ENCODE data around the gene FBXL4. TPM values are rescaled to one million over a fixed set of nuclear protein-coding genes. Genes with fewer than 3 reads are reported as not detected.
"Not testable (repeated sequence)": the region's sequence is repeated elsewhere in the genome, so short reads cannot be mapped to it uniquely, and the experiment has no call there.

The FBXL4 gene
- polyA plus RNA-seq, 1 of the 3 experiments (the other 2 are of a cell fraction), result 8.1 TPM

DNA sequence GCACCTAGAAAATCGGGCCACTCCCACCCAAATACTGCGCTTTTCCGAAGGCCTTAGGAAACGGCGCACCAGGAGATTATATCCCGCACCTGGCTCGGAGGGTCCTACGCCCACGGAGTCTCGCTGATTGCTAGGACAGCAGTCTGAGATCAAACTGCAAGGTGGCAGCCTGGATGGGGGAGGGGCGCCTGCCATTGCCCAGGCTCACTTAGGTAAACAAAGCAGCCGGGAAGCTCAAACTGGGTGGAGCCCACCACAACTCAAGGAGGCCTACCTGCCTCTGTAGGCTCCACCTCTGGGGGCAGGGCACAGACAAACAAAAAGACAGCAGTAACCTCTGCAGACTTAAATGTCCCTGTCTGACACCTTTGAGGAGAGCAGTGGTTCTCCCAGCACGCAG is 36.8 kb downstream of the FBXL4 start:
- H3K4me1 ChIP-seq (ENCODE audit: control insufficient read depth in 1 of 2, insufficient read depth in 2 of 2, low read depth in 1 of 2, low read length in 1 of 2); DNase-seq; H3K79me2 ChIP-seq (ENCODE audit: insufficient read depth); H3K27me3 ChIP-seq (ENCODE audit: insufficient read depth); H3K4me2 ChIP-seq; H3K9ac ChIP-seq; H3F3A ChIP-seq (replicated peaks; ENCODE audit: insufficient read depth); H3K9me3 ChIP-seq; POLR2A ChIA-PET; H3K9me2 ChIP-seq; H3K4me3 ChIP-seq (ENCODE audit: low read depth in 2 of 2, low read length in 1 of 2); H4K20me1 ChIP-seq (ENCODE audit: insufficient read depth); CTCF ChIA-PET; H3K27ac ChIP-seq (ENCODE audit: low read depth in 2 of 2, low read length in 1 of 2); H2AFZ ChIP-seq (ENCODE audit: low read depth): not testable (repeated sequence)
- 94% methylated on average over 9 of the region's 13 CpGs for WGBS (ENCODE audit: low lambda C conversion rate)
- H3K36me3 ChIP-seq (replicated peaks in 1 of 2; ENCODE audit: control insufficient read depth in 1 of 2, insufficient read depth in 2 of 2, low read length in 1 of 2), result peaks cover 0 to 22% of the 10 kb centered on the region in 2 experiments

DNA sequence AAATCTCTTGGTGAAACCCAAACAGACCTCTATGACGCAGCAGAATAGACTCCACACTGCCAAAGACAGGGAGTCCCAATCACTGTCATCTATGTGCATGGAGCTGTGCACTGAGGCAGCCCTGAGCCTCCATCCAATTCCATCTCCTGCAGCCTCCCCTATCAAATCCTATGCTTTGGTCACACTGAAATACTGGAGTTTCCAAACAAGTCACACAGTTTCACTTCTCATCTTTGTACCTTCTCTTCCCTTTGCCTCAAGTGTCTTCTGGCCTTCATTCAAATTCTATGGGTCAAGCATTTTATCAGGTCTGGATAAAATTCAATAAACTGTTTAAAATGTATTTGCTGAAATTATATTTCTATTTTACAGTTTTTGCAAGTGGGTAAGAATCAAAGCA is 38.5 kb downstream of the FBXL4 start:
- ChIA-PET POLR2A (no interaction called here), CTCF (no interaction called here)
- H3K27me3 ChIP-seq (ENCODE audit: insufficient read depth), result no peaks in the 10 kb centered on the region

DNA sequence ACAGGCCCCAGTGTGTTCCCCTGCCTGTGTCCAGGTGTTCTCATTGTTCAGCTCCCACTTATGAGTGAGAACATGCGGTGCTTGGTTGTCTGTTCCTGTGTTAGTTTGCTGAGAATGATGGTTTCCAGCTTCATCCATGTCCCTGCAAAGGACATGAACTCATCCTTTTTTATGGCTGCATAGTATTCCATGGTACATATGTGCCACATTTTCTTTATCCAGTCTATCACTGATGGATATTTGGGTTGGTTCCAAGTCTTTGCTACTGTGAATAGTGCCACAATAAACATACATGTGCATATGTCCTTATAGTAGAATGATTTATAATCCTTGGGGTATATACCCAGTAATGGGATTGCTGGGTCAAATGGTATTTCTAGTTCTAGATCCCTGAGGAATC is 41.4 kb downstream of the FBXL4 start:
- H3K4me2 ChIP-seq; H4K20me1 ChIP-seq (ENCODE audit: insufficient read depth); H3F3A ChIP-seq (replicated peaks; ENCODE audit: insufficient read depth); H2AFZ ChIP-seq (ENCODE audit: low read depth); H3K4me3 ChIP-seq (ENCODE audit: low read depth in 2 of 2, low read length in 1 of 2); DNase-seq; CTCF ChIA-PET; H3K4me1 ChIP-seq (ENCODE audit: control insufficient read depth in 1 of 2, insufficient read depth in 2 of 2, low read depth in 1 of 2, low read length in 1 of 2); POLR2A ChIA-PET; H3K79me2 ChIP-seq (ENCODE audit: insufficient read depth); H3K27me3 ChIP-seq (ENCODE audit: insufficient read depth); H3K9me3 ChIP-seq; H3K9me2 ChIP-seq; H3K27ac ChIP-seq (ENCODE audit: low read depth in 2 of 2, low read length in 1 of 2); H3K9ac ChIP-seq: not testable (repeated sequence)
- peaks cover 30 to 39% of the 10 kb centered on the region in 2 experiments for H3K36me3 ChIP-seq (replicated peaks in 1 of 2; ENCODE audit: control insufficient read depth in 1 of 2, insufficient read depth in 2 of 2, low read length in 1 of 2)
- WGBS (ENCODE audit: low lambda C conversion rate), result 100% methylated on average over 1 of the region's 1 CpG

More for the DNA sequence above, 38.5 kb downstream of the FBXL4 start:
- H3K79me2 ChIP-seq (ENCODE audit: insufficient read depth), result 0 out of 2 replicates have a peak, but pooled peaks cover 6% of the 10 kb centered on the region
- WGBS (ENCODE audit: low lambda C conversion rate), result 100% methylated on average over 1 of the region's 1 CpG
- no peaks in the 10 kb centered on the region for H3F3A ChIP-seq (replicated peaks; ENCODE audit: insufficient read depth)
- peaks cover 13 to 33% of the 10 kb centered on the region in 2 experiments for H3K36me3 ChIP-seq (replicated peaks in 1 of 2; ENCODE audit: control insufficient read depth in 1 of 2, insufficient read depth in 2 of 2, low read length in 1 of 2)
- no peak overlapping the region for H2AFZ ChIP-seq (ENCODE audit: low read depth)
- H3K9me3 ChIP-seq, result no peaks in the 10 kb centered on the region
- TF ChIP-seq EZH2phosphoT487 (IDR thresholded peaks at IDR 0.05; ENCODE audit: borderline replicate concordance, low read depth), result no peak
- no peak for TF ChIP-seq SIN3A (IDR thresholded peaks at IDR 0.05; ENCODE audit: borderline replicate concordance, low read depth, low read length)
- TF ChIP-seq YY1 (IDR thresholded peaks at IDR 0.05; ENCODE audit: low read depth), result no peak
- TF ChIP-seq CHD2 (IDR thresholded peaks at IDR 0.05; ENCODE audit: low read length, partially characterized antibody), result no peak
- TF ChIP-seq, protein P1, sequence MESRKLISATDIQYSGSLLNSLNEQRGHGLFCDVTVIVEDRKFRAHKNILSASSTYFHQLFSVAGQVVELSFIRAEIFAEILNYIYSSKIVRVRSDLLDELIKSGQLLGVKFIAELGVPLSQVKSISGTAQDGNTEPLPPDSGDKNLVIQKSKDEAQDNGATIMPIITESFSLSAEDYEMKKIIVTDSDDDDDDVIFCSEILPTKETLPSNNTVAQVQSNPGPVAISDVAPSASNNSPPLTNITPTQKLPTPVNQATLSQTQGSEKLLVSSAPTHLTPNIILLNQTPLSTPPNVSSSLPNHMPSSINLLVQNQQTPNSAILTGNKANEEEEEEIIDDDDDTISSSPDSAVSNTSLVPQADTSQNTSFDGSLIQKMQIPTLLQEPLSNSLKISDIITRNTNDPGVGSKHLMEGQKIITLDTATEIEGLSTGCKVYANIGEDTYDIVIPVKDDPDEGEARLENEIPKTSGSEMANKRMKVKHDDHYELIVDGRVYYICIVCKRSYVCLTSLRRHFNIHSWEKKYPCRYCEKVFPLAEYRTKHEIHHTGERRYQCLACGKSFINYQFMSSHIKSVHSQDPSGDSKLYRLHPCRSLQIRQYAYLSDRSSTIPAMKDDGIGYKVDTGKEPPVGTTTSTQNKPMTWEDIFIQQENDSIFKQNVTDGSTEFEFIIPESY (IDR thresholded peaks at IDR 0.05; ENCODE audit: borderline replicate concordance, low read depth), result no peak
- no peak for TF ChIP-seq POLR2AphosphoS5 (IDR thresholded peaks at IDR 0.05; ENCODE audit: low read depth, low read length)
- TF ChIP-seq GABPA (IDR thresholded peaks at IDR 0.05; ENCODE audit: low read depth), result no peak
- no peaks in the 10 kb centered on the region; a peak in 2 of 4 replicates for H3K4me1 ChIP-seq (ENCODE audit: control insufficient read depth in 1 of 2, insufficient read depth in 2 of 2, low read depth in 1 of 2, low read length in 1 of 2)
- H4K20me1 ChIP-seq (ENCODE audit: insufficient read depth), result no peaks in the 10 kb centered on the region
- no peaks in the 10 kb centered on the region for H3K9me2 ChIP-seq
- DNase-seq, result no peak
- no peak overlapping the region for H3K4me2 ChIP-seq
- H3K9ac ChIP-seq, result no peak overlapping the region
- H3K27ac ChIP-seq (ENCODE audit: low read depth in 2 of 2, low read length in 1 of 2), result no peak overlapping the region
- H3K4me3 ChIP-seq (ENCODE audit: low read depth in 2 of 2, low read length in 1 of 2), result no peak overlapping the region
